ENCODE results near the gene MS4A15. TPM values are rescaled to one million over a fixed set of nuclear protein-coding genes. Genes with fewer than 3 reads are reported as not detected.

Gene MS4A15
- total RNA-seq, 1 donor from 2014 or later = not detected

DNA sequence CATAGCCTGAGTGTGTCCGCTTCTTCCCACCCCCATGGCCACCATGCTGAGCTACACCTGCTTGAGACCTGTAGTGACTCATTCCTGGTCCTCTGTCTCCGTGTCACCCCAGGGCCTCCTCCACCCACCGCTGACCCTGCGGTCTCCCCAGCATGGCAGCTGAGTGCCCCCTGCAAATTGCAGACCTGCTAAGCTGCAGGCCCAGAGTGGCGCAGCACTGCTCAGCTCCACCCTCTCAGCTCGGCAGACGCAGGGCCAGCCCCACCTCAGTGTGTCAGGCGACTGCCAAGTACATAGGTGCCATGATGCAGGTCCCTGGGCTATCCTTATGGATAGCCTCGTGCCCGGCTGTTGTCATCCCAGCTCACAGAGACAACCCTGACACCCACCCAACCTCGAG, 13.1 kb downstream of the MS4A15 start:
- TF ChIP-seq EZH2 (IDR thresholded peaks at IDR 0.05) (no peak), EZH2phosphoT487 (IDR thresholded peaks at IDR 0.05) (no peak), CTCF (IDR thresholded peaks at IDR 0.05) (no peak)

DNA sequence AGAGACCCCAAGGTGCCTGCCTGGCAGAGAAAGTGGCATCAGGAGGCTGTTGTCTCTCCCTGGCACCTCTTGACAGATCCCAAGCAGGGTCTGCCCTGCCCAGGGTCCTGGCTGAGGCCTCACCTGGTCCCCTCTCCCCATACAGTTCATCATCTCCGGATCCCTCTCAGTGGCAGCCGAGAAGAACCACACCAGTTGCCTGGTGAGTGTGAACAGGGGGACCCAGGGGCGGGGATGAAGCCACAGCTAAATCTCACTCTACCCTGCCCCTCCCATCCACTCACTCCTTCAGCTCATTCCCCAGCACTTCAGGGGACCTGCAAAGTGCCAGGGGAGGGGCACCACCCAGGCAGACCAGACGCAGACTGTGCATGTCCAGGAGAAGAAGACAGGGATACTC, 14.5 kb downstream of the MS4A15 start:
- Histone ChIP-seq H4K20me1 (ENCODE audit: low read depth) (no peaks in the 10 kb centered on the region), H2AFZ (replicated peaks) (no peak overlapping the region), H3K9ac (no peak overlapping the region), H3K9me3 (ENCODE audit: low read depth) (no peaks in the 10 kb centered on the region), H3K79me2 (ENCODE audit: low read depth) (no peaks in the 10 kb centered on the region), H3K4me3 (no peak overlapping the region), H3K4me1 (no peaks in the 10 kb centered on the region), H3K36me3 (no peaks in the 10 kb centered on the region), H3F3A (ENCODE audit: low read depth) (no peaks in the 10 kb centered on the region), H3K4me2 (no peak overlapping the region), H3K27ac (no peak overlapping the region), H3K27me3 (peaks cover 12% of the 10 kb centered on the region)
- Mint-ChIP-seq H3K4me3 (no peak overlapping the region), H3K27me3 (ENCODE audit: insufficient read depth, low read depth) (peaks cover 5% of the 10 kb centered on the region), H3K4me1 (peaks cover 10% of the 10 kb centered on the region), H3K27ac (no peak overlapping the region), H3K9me3 (peaks cover 3% of the 10 kb centered on the region), H3K36me3 (no peaks in the 10 kb centered on the region)
- TF ChIP-seq EZH2 (IDR thresholded peaks at IDR 0.05) = no peak
- TF ChIP-seq EZH2phosphoT487 (IDR thresholded peaks at IDR 0.05) = no peak
- no peak for TF ChIP-seq CTCF (IDR thresholded peaks at IDR 0.05)
- DNase-seq (ENCODE audit: low spot score) = no peak

More for the DNA sequence above, 13.1 kb downstream of the MS4A15 start:
- no peak overlapping the region for H3K4me2 ChIP-seq
- H3K36me3 ChIP-seq = no peaks in the 10 kb centered on the region
- no peak overlapping the region for H3K27ac ChIP-seq
- Mint-ChIP-seq H3K36me3 (no peaks in the 10 kb centered on the region), H3K4me1 (no peaks in the 10 kb centered on the region), H3K9me3 (peaks cover 3% of the 10 kb centered on the region), H3K4me3 (no peak overlapping the region), H3K27me3 (ENCODE audit: insufficient read depth, low read depth) (peaks cover 5% of the 10 kb centered on the region), H3K27ac (no peak overlapping the region)
- H3K79me2 ChIP-seq (ENCODE audit: low read depth) = no peaks in the 10 kb centered on the region
- no peak overlapping the region for H3K9ac ChIP-seq
- H3K4me3 ChIP-seq = no peak overlapping the region
- no peak for DNase-seq (ENCODE audit: low spot score)
- peaks cover 12% of the 10 kb centered on the region for H3K27me3 ChIP-seq
- no peaks in the 10 kb centered on the region for H3K9me3 ChIP-seq (ENCODE audit: low read depth)
- H2AFZ ChIP-seq (replicated peaks) = no peak overlapping the region
- H3F3A ChIP-seq (ENCODE audit: low read depth) = no peaks in the 10 kb centered on the region
- no peaks in the 10 kb centered on the region for H4K20me1 ChIP-seq (ENCODE audit: low read depth)
- H3K4me1 ChIP-seq = no peaks in the 10 kb centered on the region

- no peak overlapping the region for H3K27ac Mint-ChIP-seq
Measured at GRCh38 chr11:60771879-60772525, 15.3 kb downstream of the MS4A15 start.

More at GRCh38 chr11:60771879-60772525, 15.3 kb downstream of the MS4A15 start:
- DNase-seq (ENCODE audit: low spot score) = no peak
- TF ChIP-seq EZH2 (IDR thresholded peaks at IDR 0.05) = no peak
- no peak for TF ChIP-seq CTCF (IDR thresholded peaks at IDR 0.05)
- H3K4me3 ChIP-seq = no peak overlapping the region
- Mint-ChIP-seq H3K27me3 (ENCODE audit: insufficient read depth, low read depth) (peaks cover 5% of the 10 kb centered on the region), H3K36me3 (no peaks in the 10 kb centered on the region), H3K4me3 (no peak overlapping the region), H3K4me1 (peaks cover 10% of the 10 kb centered on the region), H3K9me3 (peaks cover 1% of the 10 kb centered on the region)
- H3K79me2 ChIP-seq (ENCODE audit: low read depth) = no peaks in the 10 kb centered on the region
- no peaks in the 10 kb centered on the region for H3K4me1 ChIP-seq
- H3K27me3 ChIP-seq = peaks cover 10% of the 10 kb centered on the region
- no peaks in the 10 kb centered on the region for H4K20me1 ChIP-seq (ENCODE audit: low read depth)
- no peaks in the 10 kb centered on the region for H3K9me3 ChIP-seq (ENCODE audit: low read depth)
- H3K9ac ChIP-seq = no peak overlapping the region
- H2AFZ ChIP-seq (replicated peaks) = no peak overlapping the region
- H3K36me3 ChIP-seq = no peaks in the 10 kb centered on the region
- H3F3A ChIP-seq (ENCODE audit: low read depth) = no peaks in the 10 kb centered on the region
- H3K27ac ChIP-seq = no peak overlapping the region
- H3K4me2 ChIP-seq = no peak overlapping the region
